Epithelial cell of alveolus of lung (primary cell): ENCODE measurements around the gene APOL2. TPM values are rescaled to one million over a fixed set of nuclear protein-coding genes. Genes with fewer than 3 reads are reported as not detected.

ENCODE experiments used
- total RNA-seq: library from RNA; depleted of rRNA; stranded (reverse); fragments of >200 nt; gene quantifications from 2 replicates; pipeline ENCODE4 v1.2.1, GENCODE V29; 2015

Gene APOL2, protein sequence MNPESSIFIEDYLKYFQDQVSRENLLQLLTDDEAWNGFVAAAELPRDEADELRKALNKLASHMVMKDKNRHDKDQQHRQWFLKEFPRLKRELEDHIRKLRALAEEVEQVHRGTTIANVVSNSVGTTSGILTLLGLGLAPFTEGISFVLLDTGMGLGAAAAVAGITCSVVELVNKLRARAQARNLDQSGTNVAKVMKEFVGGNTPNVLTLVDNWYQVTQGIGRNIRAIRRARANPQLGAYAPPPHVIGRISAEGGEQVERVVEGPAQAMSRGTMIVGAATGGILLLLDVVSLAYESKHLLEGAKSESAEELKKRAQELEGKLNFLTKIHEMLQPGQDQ
- total RNA-seq: 13.8 and 23.7 TPM in 2 replicates

DNA sequence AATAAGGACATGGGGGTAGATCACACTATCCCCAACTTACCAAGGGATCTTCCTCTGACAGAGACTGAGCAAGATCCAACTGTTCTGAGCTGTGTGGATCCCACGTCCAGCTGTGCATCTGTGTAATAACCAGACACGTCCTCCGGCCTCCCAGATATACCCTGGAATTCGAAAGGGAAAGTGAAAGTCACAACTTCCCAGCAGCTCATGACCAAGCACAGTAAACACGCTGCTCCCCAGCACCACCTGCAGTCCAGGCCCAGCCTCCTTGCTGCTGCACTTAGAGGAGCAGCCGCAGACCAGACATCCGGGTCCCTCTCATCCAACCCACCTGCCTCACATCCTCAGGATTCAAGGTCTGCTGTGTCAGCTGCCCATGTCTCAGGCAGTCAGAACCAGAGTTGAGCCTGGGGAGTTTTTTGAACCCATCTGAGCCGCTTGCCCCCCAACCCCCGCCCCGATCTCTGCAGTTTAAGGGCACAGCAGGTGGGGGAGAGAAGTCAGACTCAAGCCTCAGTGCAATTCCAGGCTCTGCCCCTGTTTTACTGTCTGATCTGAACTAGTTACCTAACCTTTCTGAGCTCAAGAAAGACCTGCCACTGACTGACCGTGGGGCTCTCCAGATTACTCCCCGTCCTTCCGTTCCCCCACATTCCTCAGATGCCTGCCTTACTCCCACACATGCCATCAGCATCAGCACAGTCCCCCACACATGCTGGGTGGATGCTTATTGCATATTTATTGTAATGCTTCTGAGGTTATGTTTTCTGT lies at the start of gene APOL2:
Gene APOL2 (minus strand): TSS at position 127 of the 771 bp plus-strand sequence. CDS start 6,365 bp downstream, outside the sequence.

DNA sequence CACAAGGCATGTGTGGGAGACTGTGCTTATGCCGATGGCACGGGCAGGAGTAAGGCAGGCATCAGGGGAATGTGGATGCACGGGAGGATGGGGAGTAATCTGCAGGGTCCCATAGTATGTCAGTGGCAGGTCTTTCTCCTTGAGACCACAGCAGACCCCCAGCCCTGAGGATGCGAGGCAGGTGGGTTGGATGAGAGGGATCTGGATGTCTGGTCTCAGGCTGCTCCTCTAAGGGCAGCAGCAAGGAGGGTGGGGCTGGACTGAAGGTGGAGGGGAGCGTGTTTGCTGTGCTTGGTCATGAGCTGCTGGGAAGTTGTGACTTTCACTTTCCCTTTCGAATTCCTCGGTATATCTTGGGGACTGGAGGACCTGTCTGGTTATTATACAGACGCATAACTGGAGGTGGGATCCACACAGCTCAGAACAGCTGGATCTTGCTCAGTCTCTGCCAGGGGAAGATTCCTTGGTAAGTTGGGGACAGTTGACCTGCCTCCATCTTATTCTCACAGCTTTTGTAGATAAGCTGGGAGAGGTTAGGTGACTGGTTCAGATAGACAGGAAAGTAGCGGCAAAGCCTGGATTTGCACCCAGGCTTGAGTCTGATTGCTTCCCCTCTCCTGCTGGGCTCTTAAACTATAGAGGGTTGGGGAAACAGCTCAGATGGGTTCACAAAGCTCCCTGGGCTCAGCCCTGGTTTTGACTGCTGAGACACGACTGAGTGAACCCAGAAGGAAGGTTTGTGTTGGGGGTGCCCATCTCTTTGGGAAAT lies 13.6 kb upstream of the APOL2 start, which contains the start of gene APOL1:
Gene APOL1 (plus strand): TSS at position 380 of the 769 bp plus-strand sequence. CDS start 1,823 bp downstream, outside the sequence.

DNA sequence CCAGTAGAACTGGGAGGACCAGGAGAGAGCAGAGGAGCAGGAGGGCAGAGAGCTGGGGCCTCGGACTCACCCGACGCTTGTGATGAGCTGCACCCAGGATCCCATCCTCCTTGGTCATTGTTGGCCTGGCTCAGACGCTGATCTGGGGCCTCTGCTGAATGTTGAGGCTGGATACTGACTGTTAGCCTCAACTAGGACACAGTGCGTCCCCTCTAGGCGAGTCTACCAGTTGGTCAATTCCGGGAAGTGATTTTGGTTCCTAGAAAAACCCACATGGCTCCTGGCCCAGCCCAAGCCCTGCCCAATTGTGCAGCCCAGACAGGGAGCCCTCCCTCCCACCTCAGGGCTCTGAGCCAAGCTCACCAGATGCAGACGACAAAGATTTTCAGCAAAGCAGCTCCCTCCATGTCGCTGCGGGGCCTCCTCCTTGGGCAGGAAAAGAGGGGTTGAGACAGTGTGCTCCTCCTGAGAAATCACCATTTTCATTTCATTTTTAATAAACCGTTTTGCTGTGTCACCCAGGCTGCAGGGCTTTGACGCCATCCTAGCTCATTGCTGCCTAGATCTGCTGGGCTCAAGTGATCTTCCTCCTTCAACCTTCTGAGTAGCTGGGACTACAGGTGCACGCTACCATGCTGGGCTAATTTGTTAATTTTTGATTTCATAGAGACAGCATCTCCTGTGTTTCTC lies 37.6 kb downstream of the APOL2 start, which contains the start of gene APOL4:
Gene APOL4 (minus strand): TSS at position 180 of the 690 bp plus-strand sequence. CDS start 75 bp downstream, at position 105.

Other genes with a start within 250 kb of the APOL2 start
- 104 and 137 TPM in 2 replicates for gene RBFOX2, start 210.7 kb downstream of the APOL2 start, total RNA-seq
- 3.3 and 7.6 TPM in 2 replicates for gene APOL3, start 78.8 kb downstream of the APOL2 start, total RNA-seq
- 0.13 and 0.24 TPM in 2 replicates for gene APOL4, start 37.7 kb downstream of the APOL2 start, total RNA-seq
- gene APOL1, start 13.6 kb upstream of the APOL2 start, total RNA-seq: 2.3 and 3.2 TPM in 2 replicates
- 232 and 792 TPM in 2 replicates for gene MYH9, start 148.4 kb upstream of the APOL2 start, total RNA-seq
- 77.4 and 105 TPM in 2 replicates for gene TXN2, start 242.1 kb upstream of the APOL2 start, total RNA-seq